Loucy (cell line): ENCODE data around the gene CD72.

ENCODE experiments used
- H2AFZ ChIP-seq: fragments of 200-600 bp; sonication (generic); 2 replicates; pipeline ENCODE4 v1.6.0; 2016; ENCODE audit warnings: antibody characterized with exemption, mild to moderate bottlenecking, low read length, moderate library complexity
- H3F3A ChIP-seq: fragments of 200-600 bp; 2 replicates; pipeline ENCODE4 v1.6.0; 2016; ENCODE audit warnings: antibody characterized with exemption, low read depth, mild to moderate bottlenecking
- H3K27me3 ChIP-seq: fragments of 200-600 bp; sonication (generic); 2 replicates; pipeline ENCODE4 v1.6.1; 2014; ENCODE audit warnings: low read length, mild to moderate bottlenecking; ENCODE audit not compliant: insufficient read depth, poor library complexity, severe bottlenecking
- H3K36me3 ChIP-seq: fragments of 200-600 bp; sonication (generic); 2 replicates; pipeline ENCODE4 v1.6.1; 2016; ENCODE audit warnings: low read length; ENCODE audit not compliant: insufficient read depth
- H3K4me1 ChIP-seq: fragments of 200-600 bp; sonication (generic); 2 replicates; pipeline ENCODE4 v1.5.1; 2014; ENCODE audit warnings: low read length, mild to moderate bottlenecking; ENCODE audit not compliant: insufficient read depth, poor library complexity, severe bottlenecking
- H3K4me2 ChIP-seq: fragments of 200-600 bp; sonication (generic); 2 replicates; pipeline ENCODE4 v1.6.0; 2014; ENCODE audit warnings: antibody characterized with exemption, low read length, low read depth, mild to moderate bottlenecking; ENCODE audit not compliant: poor library complexity, severe bottlenecking
- H3K4me3 ChIP-seq: fragments of 200-600 bp; sonication (generic); 2 replicates; pipeline ENCODE4 v1.5.1; 2014; ENCODE audit warnings: low read length, mild to moderate bottlenecking, mixed read lengths; ENCODE audit not compliant: poor library complexity, severe bottlenecking
- H3K79me2 ChIP-seq: fragments of 200-600 bp; sonication (generic); 2 replicates; pipeline ENCODE4 v1.6.1; 2014; ENCODE audit warnings: low read length; ENCODE audit not compliant: insufficient read depth
- H3K9ac ChIP-seq: fragments of 200-600 bp; sonication (generic); 2 replicates; pipeline ENCODE4 v1.6.0; 2014; ENCODE audit warnings: mild to moderate bottlenecking, low read depth, low read length, moderate library complexity; ENCODE audit not compliant: poor library complexity, severe bottlenecking
- H3K9me2 ChIP-seq: fragments of 200-600 bp; sonication (generic); replicated peaks from 2 replicates; pipeline ENCODE4 v1.6.1; 2016; ENCODE audit warnings: low read depth, low read length, mixed read lengths
- H3K9me3 ChIP-seq: fragments of 200-600 bp; sonication (generic); 2 replicates; pipeline ENCODE4 v1.6.1; 2014; ENCODE audit warnings: mild to moderate bottlenecking, antibody characterized with exemption, low read length, low read depth; ENCODE audit not compliant: insufficient read depth
- H4K20me1 ChIP-seq: fragments of 200-600 bp; sonication (generic); 2 replicates; pipeline ENCODE4 v1.6.0; 2014; ENCODE audit warnings: antibody characterized with exemption, low read length, mild to moderate bottlenecking; ENCODE audit not compliant: insufficient read depth, poor library complexity, severe bottlenecking
- EZH2phosphoT487 ChIP-seq: fragments of 200-600 bp; IDR thresholded peaks from 2 replicates; pipeline ENCODE4 v1.6.1; 2018; ENCODE audit warnings: antibody characterized with exemption, mild to moderate bottlenecking, moderate library complexity, borderline replicate concordance
- TF ChIP-seq, protein P1 (sequence below): fragments of 200-600 bp; sonication (generic); conservative IDR thresholded peaks from 2 replicates; pipeline ENCODE4 v1.5.1; 2014; ENCODE audit warnings: mild to moderate bottlenecking, antibody characterized with exemption, low read length

The CD72 gene

DNA sequence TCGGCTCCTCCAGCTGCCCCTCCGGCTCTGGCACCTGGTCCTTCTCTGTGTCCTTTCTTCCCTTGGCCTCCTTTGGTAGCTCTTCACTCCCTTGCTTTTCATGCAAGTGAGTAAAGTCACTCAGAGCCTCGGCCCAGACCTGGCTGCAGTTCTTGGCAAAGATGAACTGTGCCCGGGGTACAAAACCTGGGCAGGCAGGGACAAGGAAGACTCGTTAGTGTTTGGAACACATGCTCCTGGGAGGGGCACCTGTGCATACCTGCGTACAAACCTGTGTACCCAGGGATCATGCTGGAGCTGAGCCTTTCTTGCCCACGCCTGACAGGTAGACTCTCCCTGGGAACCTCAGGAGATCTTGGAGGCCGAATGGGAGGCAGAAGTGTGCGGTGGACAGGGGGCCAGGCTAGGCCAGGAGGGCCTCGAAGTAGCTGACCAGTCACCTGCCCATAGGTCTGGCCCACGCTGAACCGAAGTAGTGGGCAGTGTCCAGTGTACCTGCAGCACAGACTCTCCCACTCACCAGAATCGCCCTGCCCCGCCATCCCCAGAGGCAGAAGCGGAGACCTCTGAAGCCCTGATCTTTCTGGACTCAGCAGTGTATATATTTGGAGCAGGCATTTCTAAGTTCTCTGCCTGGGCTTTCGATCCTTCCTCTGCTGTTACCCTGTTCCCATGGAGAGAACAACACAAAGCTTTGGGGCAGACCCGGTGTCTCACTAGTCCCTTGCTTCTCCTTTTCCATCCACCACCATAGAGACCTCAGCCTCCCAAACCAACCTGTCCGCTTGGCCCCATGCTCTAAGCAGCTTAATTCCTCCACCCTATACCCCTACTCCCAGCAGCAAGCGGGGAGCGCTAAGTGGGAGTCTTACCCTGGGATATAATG lies 55.1 kb downstream of the CD72 start:
- H3K4me3 ChIP-seq, result no peak overlapping the region
- no peak overlapping the region for H2AFZ ChIP-seq

DNA sequence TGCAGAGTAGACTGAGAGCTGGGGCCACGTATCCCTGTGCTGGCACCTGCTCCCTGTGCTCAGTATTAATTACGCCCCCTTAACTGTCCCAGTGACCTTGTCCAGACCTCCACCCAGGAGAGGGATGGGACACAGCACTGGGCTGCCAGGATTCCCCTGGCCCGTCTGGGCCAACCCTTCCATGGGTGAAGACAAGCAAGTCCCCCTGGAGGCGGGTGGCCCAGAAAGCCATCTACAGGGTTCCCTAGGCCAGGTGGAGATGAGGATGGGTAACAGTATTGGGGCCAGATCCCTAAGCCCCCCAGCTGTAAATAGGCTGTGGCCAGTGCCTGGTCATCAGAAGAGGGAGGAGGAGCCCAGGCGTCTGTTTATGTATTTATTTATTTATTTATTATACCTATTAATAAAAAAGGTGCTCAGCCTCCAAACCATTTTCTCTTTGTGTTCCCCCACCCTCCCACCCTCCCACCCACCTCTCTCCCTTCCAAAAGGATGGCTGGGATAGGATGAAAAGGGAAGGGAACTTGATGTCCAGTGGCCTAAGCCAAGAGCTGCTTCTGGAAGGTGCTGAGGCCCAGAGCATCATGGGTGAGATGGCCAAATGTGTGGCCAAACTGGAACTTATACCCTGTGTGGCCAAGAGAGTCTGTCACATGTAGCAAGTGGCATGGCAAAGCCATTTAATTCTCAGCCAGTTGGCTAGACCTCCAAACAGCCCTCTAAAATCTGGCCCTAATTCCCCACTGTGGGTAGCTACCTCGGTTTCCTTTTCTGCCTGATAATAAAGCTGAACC lies 56.5 kb downstream of the CD72 start:
- no peak for TF ChIP-seq EZH2phosphoT487
- TF ChIP-seq, protein P1, sequence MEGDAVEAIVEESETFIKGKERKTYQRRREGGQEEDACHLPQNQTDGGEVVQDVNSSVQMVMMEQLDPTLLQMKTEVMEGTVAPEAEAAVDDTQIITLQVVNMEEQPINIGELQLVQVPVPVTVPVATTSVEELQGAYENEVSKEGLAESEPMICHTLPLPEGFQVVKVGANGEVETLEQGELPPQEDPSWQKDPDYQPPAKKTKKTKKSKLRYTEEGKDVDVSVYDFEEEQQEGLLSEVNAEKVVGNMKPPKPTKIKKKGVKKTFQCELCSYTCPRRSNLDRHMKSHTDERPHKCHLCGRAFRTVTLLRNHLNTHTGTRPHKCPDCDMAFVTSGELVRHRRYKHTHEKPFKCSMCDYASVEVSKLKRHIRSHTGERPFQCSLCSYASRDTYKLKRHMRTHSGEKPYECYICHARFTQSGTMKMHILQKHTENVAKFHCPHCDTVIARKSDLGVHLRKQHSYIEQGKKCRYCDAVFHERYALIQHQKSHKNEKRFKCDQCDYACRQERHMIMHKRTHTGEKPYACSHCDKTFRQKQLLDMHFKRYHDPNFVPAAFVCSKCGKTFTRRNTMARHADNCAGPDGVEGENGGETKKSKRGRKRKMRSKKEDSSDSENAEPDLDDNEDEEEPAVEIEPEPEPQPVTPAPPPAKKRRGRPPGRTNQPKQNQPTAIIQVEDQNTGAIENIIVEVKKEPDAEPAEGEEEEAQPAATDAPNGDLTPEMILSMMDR, result no peak
- H3K9me2 ChIP-seq, result no peaks in the 10 kb centered on the region
- H4K20me1 ChIP-seq, result no peaks in the 10 kb centered on the region
- no peaks in the 10 kb centered on the region for H3K4me1 ChIP-seq
- H3K79me2 ChIP-seq, result no peaks in the 10 kb centered on the region
- H2AFZ ChIP-seq, result no peak overlapping the region
- H3K4me2 ChIP-seq, result no peak overlapping the region
- H3K36me3 ChIP-seq, result no peaks in the 10 kb centered on the region; the same call in 1 of the 2 replicates
- H3K27me3 ChIP-seq, result no peaks in the 10 kb centered on the region
- no peaks in the 10 kb centered on the region for H3K9me3 ChIP-seq
- no peaks in the 10 kb centered on the region for H3F3A ChIP-seq
- H3K9ac ChIP-seq, result no peak overlapping the region
- H3K4me3 ChIP-seq, result no peak overlapping the region

More for the DNA sequence above, 55.1 kb downstream of the CD72 start:
- Histone ChIP-seq H3K79me2 (no peaks in the 10 kb centered on the region), H3K9ac (no peak overlapping the region), H3K4me1 (no peaks in the 10 kb centered on the region), H3K9me3 (no peaks in the 10 kb centered on the region), H3K9me2 (no peaks in the 10 kb centered on the region), H3F3A (no peaks in the 10 kb centered on the region), H3K27me3 (no peaks in the 10 kb centered on the region), H3K4me2 (no peak overlapping the region), H4K20me1 (no peaks in the 10 kb centered on the region), H3K36me3 (no peaks in the 10 kb centered on the region; the same call in 1 of the 2 replicates)
- TF ChIP-seq EZH2phosphoT487, result no peak
- TF ChIP-seq, protein P1, result no peak

DNA sequence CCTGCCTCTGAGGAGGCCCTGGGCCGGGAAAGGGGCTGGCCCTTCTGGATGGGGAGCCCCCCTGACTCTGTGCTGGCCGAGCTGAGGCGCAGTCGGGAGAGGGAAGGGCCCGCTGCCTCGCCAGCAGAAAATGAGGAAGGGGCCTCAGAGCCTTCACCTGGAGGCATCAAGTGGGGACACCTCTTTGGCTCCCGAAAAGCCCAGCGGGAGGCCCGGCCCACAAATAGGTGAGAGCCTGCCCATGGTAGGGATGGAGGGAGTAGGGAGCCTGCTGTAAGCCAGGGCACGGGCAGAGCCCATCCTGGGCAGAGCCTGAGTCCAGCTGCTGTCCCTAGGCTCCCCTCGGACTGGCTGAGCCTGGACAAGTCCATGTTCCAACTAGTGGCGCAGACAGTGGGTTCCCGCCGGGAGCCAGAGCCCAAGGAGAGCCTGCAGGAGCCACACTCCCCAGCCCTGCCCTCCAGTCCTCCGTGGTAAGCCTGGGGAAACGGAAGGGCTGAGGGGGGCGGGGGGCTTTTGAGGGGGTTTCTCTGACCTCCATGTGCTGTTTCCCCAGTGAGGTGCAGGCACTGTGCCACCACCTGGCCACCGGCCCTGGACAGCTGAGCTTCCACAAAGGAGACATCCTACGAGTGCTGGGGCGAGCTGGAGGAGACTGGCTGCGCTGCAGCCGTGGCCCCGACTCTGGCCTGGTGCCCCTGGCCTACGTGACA lies 57.4 kb downstream of the CD72 start:
- H3K36me3 ChIP-seq, result no peaks in the 10 kb centered on the region; the same call in 1 of the 2 replicates
- H3K79me2 ChIP-seq, result no peaks in the 10 kb centered on the region
- no peak overlapping the region for H3K9ac ChIP-seq
- no peak overlapping the region for H3K4me2 ChIP-seq
- no peak overlapping the region for H3K4me3 ChIP-seq
- H3K9me2 ChIP-seq, result no peaks in the 10 kb centered on the region
- H2AFZ ChIP-seq, result no peak overlapping the region
- H4K20me1 ChIP-seq, result no peaks in the 10 kb centered on the region
- no peaks in the 10 kb centered on the region for H3K4me1 ChIP-seq
- H3K9me3 ChIP-seq, result no peaks in the 10 kb centered on the region
- no peaks in the 10 kb centered on the region for H3K27me3 ChIP-seq
- TF ChIP-seq EZH2phosphoT487, result no peak
- TF ChIP-seq, protein P1, result no peak
- H3F3A ChIP-seq, result no peaks in the 10 kb centered on the region
